ENCODE measurements around the gene MAGI3.

DNA sequence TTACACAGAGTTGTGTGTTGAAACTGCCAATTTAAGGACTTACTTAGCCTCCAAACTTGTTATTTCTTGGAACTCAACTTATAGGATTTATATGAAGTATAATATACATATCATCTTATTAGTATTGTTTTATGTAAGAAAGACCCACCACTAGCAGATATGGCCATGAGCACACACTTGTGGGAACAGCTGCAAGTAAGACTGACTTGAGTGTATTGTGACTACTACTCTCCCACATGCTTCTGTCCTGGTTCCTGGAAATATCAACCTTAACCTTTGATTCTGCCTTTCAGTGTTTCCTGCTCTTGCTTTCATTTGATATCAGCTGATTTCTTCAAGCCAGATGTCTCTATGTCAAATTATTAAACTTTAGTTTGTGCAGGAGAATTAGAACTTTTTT, 175.3 kb downstream of the MAGI3 start:
- TF ChIP-seq, protein P1, sequence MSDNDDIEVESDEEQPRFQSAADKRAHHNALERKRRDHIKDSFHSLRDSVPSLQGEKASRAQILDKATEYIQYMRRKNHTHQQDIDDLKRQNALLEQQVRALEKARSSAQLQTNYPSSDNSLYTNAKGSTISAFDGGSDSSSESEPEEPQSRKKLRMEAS (IDR thresholded peaks at IDR 0.05), result no peak
- no peak for TF ChIP-seq CBX2 (IDR thresholded peaks at IDR 0.05; ENCODE audit: borderline replicate concordance, low read depth)

Data from A549 (cell line).